ENCODE measurements around the gene ZNF70. TPM values are rescaled to one million over a fixed set of nuclear protein-coding genes. Genes with fewer than 3 reads are reported as not detected.
A peak's percentile ranks its signal among the peaks of the same experiment; 100 is the strongest.

ZNF70 gene
- total RNA-seq, 1 experiment from 2014 or later, result 3.3 TPM

GRCh38 chr22:23695571-23696325, 55.2 kb downstream of the ZNF70 start:
- H3K4me1 Mint-ChIP-seq, result no peaks in the 10 kb centered on the region
- 0 out of 2 replicates have a peak overlapping the region, but pooled peaks have one; percentile 35 for H3K27ac Mint-ChIP-seq
- POLR2A ChIA-PET, result no interaction called here
- CTCF ChIA-PET, result no interaction called here
- TF ChIP-seq, protein P1, sequence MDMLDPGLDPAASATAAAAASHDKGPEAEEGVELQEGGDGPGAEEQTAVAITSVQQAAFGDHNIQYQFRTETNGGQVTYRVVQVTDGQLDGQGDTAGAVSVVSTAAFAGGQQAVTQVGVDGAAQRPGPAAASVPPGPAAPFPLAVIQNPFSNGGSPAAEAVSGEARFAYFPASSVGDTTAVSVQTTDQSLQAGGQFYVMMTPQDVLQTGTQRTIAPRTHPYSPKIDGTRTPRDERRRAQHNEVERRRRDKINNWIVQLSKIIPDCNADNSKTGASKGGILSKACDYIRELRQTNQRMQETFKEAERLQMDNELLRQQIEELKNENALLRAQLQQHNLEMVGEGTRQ (CRISPR knock-in tag; IDR thresholded peaks at IDR 0.05), result no peak
- TF ChIP-seq ZNF416 (CRISPR knock-in tag; IDR thresholded peaks at IDR 0.05) (no peak), TP53 (CRISPR knock-in tag; IDR thresholded peaks at IDR 0.05) (no peak), HMGXB4 (CRISPR knock-in tag; IDR thresholded peaks at IDR 0.05) (no peak), ZBTB43 (CRISPR knock-in tag; IDR thresholded peaks at IDR 0.05) (no peak), MAX (CRISPR knock-in tag; IDR thresholded peaks at IDR 0.05) (no peak)
- TF ChIP-seq, protein P2, sequence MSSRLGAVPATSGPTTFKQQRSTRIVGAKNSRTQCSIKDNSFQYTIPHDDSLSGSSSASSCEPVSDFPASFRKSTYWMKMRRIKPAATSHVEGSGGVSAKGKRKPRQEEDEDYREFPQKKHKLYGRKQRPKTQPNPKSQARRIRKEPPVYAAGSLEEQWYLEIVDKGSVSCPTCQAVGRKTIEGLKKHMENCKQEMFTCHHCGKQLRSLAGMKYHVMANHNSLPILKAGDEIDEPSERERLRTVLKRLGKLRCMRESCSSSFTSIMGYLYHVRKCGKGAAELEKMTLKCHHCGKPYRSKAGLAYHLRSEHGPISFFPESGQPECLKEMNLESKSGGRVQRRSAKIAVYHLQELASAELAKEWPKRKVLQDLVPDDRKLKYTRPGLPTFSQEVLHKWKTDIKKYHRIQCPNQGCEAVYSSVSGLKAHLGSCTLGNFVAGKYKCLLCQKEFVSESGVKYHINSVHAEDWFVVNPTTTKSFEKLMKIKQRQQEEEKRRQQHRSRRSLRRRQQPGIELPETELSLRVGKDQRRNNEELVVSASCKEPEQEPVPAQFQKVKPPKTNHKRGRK (CRISPR knock-in tag; IDR thresholded peaks at IDR 0.05; ENCODE audit: borderline replicate concordance), result no peak
- ATAC-seq (no peak), DNase-seq (ENCODE audit: low spot score) (no peak)
- no peak overlapping the region for H3K4me3 Mint-ChIP-seq
- H3K36me3 Mint-ChIP-seq, result peaks cover 30% of the 10 kb centered on the region
- no peaks in the 10 kb centered on the region for H3K9me3 Mint-ChIP-seq
- H3K27me3 Mint-ChIP-seq (ENCODE audit: low read depth), result no peaks in the 10 kb centered on the region

- H3K9me3 Mint-ChIP-seq, result no peaks in the 10 kb centered on the region
- peaks cover 29% of the 10 kb centered on the region for H3K36me3 Mint-ChIP-seq
- H3K4me1 Mint-ChIP-seq, result no peaks in the 10 kb centered on the region
- no peak overlapping the region for H3K4me3 Mint-ChIP-seq
- no peak overlapping the region for H3K27ac Mint-ChIP-seq
- H3K27me3 Mint-ChIP-seq (ENCODE audit: low read depth), result no peaks in the 10 kb centered on the region
- DNase-seq (ENCODE audit: low spot score), result no peak
- POLR2A ChIA-PET, result no interaction called here
- ATAC-seq, result no peak
- CTCF ChIA-PET, result no interaction called here
- TF ChIP-seq, protein P3, sequence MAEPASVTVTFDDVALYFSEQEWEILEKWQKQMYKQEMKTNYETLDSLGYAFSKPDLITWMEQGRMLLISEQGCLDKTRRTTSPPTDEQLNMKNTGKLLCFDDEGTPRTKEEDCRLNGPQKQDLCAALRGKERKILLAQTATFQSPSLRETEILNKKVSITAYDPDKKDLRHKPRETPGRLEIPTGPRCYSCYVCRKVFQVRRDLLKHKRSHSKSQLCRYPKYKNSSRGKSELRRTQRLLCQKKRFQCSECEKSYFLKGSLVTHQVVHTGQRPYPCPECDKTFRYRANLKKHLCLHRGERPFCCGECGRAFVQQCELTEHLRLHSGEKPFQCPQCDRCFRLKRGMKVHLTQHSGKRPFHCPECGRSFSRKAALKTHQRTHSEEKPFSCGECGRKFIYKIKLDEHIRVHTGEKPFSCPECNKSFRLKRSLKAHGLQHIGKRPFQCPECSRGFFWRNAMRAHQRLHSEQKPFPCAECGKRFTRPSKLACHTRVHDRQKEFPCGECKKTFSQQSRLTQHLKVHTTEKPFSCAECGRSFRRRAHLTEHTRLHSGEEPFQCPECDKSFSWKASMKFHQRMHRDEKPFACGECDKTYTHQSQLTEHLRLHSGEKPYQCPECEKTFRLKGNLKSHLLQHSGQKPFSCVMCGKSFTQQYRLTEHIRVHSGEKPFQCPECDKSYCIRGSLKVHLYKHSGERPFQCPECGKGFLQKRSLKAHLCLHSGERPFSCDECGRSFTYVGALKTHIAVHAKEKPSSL (CRISPR knock-in tag; conservative IDR thresholded peaks at IDR 0.05), result no peak
- TF ChIP-seq MAX (CRISPR knock-in tag; IDR thresholded peaks at IDR 0.05) (no peak), GRHL2 (CRISPR knock-in tag; IDR thresholded peaks at IDR 0.05; ENCODE audit: insufficient replicate concordance, severe bottlenecking) (no peak), ZNF423 (CRISPR knock-in tag; IDR thresholded peaks at IDR 0.05) (no peak), SOX15 (CRISPR knock-in tag; IDR thresholded peaks at IDR 0.05) (no peak), ERG (CRISPR knock-in tag; IDR thresholded peaks at IDR 0.05) (no peak), SP1 (CRISPR knock-in tag; conservative IDR thresholded peaks at IDR 0.05) (no peak), ZNF263 (CRISPR knock-in tag; IDR thresholded peaks at IDR 0.05; ENCODE audit: low read depth) (no peak), GABPB1 (CRISPR knock-in tag; IDR thresholded peaks at IDR 0.05) (no peak), ZNF396 (CRISPR knock-in tag; IDR thresholded peaks at IDR 0.05; ENCODE audit: borderline replicate concordance) (no peak), NFATC4 (CRISPR knock-in tag; IDR thresholded peaks at IDR 0.05) (no peak), ELF4 (CRISPR knock-in tag; IDR thresholded peaks at IDR 0.05; ENCODE audit: low read depth) (no peak), ZNF317 (CRISPR knock-in tag; IDR thresholded peaks at IDR 0.05; ENCODE audit: borderline replicate concordance, low read depth) (no peak)
- TF ChIP-seq, protein P4, sequence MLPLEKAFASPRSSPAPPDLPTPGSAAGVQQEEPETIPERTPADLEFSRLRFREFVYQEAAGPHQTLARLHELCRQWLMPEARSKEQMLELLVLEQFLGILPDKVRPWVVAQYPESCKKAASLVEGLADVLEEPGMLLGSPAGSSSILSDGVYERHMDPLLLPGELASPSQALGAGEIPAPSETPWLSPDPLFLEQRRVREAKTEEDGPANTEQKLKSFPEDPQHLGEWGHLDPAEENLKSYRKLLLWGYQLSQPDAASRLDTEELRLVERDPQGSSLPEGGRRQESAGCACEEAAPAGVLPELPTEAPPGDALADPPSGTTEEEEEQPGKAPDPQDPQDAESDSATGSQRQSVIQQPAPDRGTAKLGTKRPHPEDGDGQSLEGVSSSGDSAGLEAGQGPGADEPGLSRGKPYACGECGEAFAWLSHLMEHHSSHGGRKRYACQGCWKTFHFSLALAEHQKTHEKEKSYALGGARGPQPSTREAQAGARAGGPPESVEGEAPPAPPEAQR (CRISPR knock-in tag; IDR thresholded peaks at IDR 0.05), result no peak
These were observed 55.8 kb downstream of the ZNF70 start for GRCh38 chr22:23695141-23695540.
